ENCODE results near the gene FHOD3. TPM values are rescaled to one million over a fixed set of nuclear protein-coding genes. Genes with fewer than 3 reads are reported as not detected.

Gene FHOD3
- total RNA-seq, 3 donors from 2014 or later: 2.7 to 14.4 (median 4.0) TPM

- ATAC-seq (no peak), DNase-seq (no peak)
- Histone ChIP-seq H3K4me3 (no peak overlapping the region), H3K4me1 (ENCODE audit: low read depth) (peaks cover 9% of the 10 kb centered on the region), H3K36me3 (ENCODE audit: low read depth) (no peaks in the 10 kb centered on the region), H3K9me3 (no peaks in the 10 kb centered on the region)
- TF ChIP-seq CTCF (IDR thresholded peaks at IDR 0.05): no peak
- intact Hi-C loops (cut with DNase I, micrococcal nuclease): no loop called here
Observed at GRCh38 chr18:36327352-36328316, 30.1 kb downstream of the FHOD3 start.

GRCh38 chr18:36328385-36328858 lies 30.9 kb downstream of the FHOD3 start:
- Histone ChIP-seq H3K36me3 (ENCODE audit: low read depth) (no peaks in the 10 kb centered on the region), H3K9me3 (no peaks in the 10 kb centered on the region), H3K4me1 (ENCODE audit: low read depth) (peaks cover 9% of the 10 kb centered on the region), H3K4me3 (no peak overlapping the region)
- intact Hi-C loops (cut with DNase I, micrococcal nuclease): no loop called here
- DNase-seq: no peak
- TF ChIP-seq CTCF (IDR thresholded peaks at IDR 0.05): no peak
- no peak for ATAC-seq

GRCh38 chr18:36328916-36329315 lies 31.4 kb downstream of the FHOD3 start:
- peaks cover 9% of the 10 kb centered on the region for H3K4me1 ChIP-seq (ENCODE audit: low read depth)
- no peaks in the 10 kb centered on the region for H3K36me3 ChIP-seq (ENCODE audit: low read depth)
- no peak overlapping the region for H3K4me3 ChIP-seq
- TF ChIP-seq CTCF (IDR thresholded peaks at IDR 0.05): no peak
- no peak for ATAC-seq
- intact Hi-C loops (cut with DNase I, micrococcal nuclease): no loop called here
- DNase-seq: no peak
- no peaks in the 10 kb centered on the region for H3K9me3 ChIP-seq

GRCh38 chr18:36329684-36330434 lies 32.3 kb downstream of the FHOD3 start:
- Histone ChIP-seq H3K4me3 (no peak overlapping the region), H3K9me3 (no peaks in the 10 kb centered on the region), H3K4me1 (ENCODE audit: low read depth) (peaks cover 9% of the 10 kb centered on the region), H3K36me3 (ENCODE audit: low read depth) (no peaks in the 10 kb centered on the region)
- intact Hi-C loops (cut with DNase I, micrococcal nuclease): no loop called here
- ATAC-seq: no peak
- no peak for TF ChIP-seq CTCF (IDR thresholded peaks at IDR 0.05)
- no peak for DNase-seq

GRCh38 chr18:36330435-36331052 lies 33.0 kb downstream of the FHOD3 start:
- H3K9me3 ChIP-seq: no peaks in the 10 kb centered on the region
- H3K4me1 ChIP-seq (ENCODE audit: low read depth): peaks cover 9% of the 10 kb centered on the region
- no peak overlapping the region for H3K4me3 ChIP-seq
- intact Hi-C loops (cut with DNase I, micrococcal nuclease): no loop called here
- no peak for DNase-seq
- no peak for TF ChIP-seq CTCF (IDR thresholded peaks at IDR 0.05)
- H3K36me3 ChIP-seq (ENCODE audit: low read depth): no peaks in the 10 kb centered on the region
- ATAC-seq: no peak

Measured in mucosa of descending colon (tissue), 3 donors.